ENCODE results near the gene EHMT2. TPM values are rescaled to one million over a fixed set of nuclear protein-coding genes. Genes with fewer than 3 reads are reported as not detected.

EHMT2 gene
- total and polyA plus RNA-seq, 2 of the 13 experiments (the other 11 are each of a cell fraction or from before 2014, with no cell fraction given), result 55.2 to 69.2 TPM

DNA sequence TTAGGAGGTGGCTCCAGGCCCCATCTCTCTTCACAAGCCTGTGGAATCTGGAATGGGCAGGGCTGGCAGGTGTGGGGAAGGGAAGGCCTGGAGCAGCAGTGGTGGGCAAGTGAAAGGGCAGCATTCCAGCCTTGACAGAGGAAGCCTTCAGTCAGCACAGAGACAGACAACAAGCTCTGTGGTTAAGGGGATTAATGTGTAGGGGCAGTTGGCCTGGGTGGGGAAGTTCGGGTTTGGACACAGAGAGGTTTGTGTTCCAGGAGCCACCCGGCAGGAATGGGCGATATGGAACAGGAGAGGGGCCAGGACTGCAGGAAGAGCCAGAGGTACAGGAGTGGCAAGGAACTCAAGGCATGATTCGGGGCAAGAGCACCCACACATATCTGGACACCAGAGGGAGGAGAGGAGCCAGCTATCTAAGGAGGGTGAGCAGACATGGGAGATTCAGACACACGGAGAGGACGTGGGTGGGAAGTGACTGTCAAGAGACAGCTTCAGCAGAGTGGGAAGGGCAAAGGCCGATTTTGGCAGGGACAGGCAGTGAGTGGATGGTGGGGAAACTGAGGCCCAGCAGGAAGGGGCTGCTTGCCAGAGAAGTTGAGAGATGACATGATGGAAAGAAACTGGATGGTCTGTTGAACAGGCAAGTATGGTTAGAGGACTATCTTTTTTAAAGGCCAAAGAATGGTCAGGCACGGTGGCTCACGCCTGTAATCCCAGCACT is 16.2 kb downstream of the EHMT2 start:
- BruUV-seq (replicated peaks), result no TSS peak
- WGBS (ENCODE audit: low lambda C conversion rate), result 91% methylated on average over 9 of the region's 9 CpGs
- ATAC-seq (no peak), DNase-seq (ENCODE audit: low spot score) (no peak), FAIRE-seq (no peak)
- intact Hi-C loops (cut with micrococcal nuclease; ENCODE audit: unreplicated experiment) (no loop called here), in situ Hi-C loops (cut with HindIII; ENCODE audit: extremely low pct_ligation_motif_present, low pct_unique_long_range_greater_than_20kb) (no loop called here)
- no peak overlapping the region for H3K9ac ChIP-seq (ENCODE audit: insufficient read depth, low read depth, low read length)
- H3K27ac ChIP-seq (ENCODE audit: extremely low read length, insufficient read depth, low read length), result no peak overlapping the region
- no peaks in the 10 kb centered on the region for H3K79me2 ChIP-seq (ENCODE audit: insufficient read depth, low read length)
- no peaks in the 10 kb centered on the region for H4K20me1 ChIP-seq (ENCODE audit: insufficient read depth, low read length)
- no peaks in the 10 kb centered on the region for H3K9me3 ChIP-seq (ENCODE audit: low read length)
- ChIA-PET CTCF (ENCODE audit: low intra/inter-chr PET ratio, low total read pairs) (no interaction called here), POLR2A (no interaction called here)
- H3K4me2 ChIP-seq (ENCODE audit: low read depth, low read length), result no peak overlapping the region
- H3K36me3 ChIP-seq (replicated peaks in 1 of 2; ENCODE audit: control insufficient read depth in 1 of 2, insufficient read depth in 2 of 2, low read length in 2 of 2), result peaks cover 35 to 61% of the 10 kb centered on the region in 2 experiments
- H2AFZ ChIP-seq (ENCODE audit: low read length), result no peak overlapping the region
- no peak overlapping the region for H3K4me3 ChIP-seq (replicated peaks in 1 of 3; ENCODE audit: insufficient read depth in 1 of 3, low read depth in 2 of 3, low read length in 3 of 3)
- H3K4me1 ChIP-seq (ENCODE audit: insufficient read depth, low read length), result peaks cover 20% of the 10 kb centered on the region
- TF ChIP-seq ZNF282 (IDR thresholded peaks at IDR 0.05; ENCODE audit: partially characterized antibody), result no peak
- TF ChIP-seq FOXM1 (CRISPR knock-in tag; IDR thresholded peaks at IDR 0.05), result no peak
- TF ChIP-seq ZNF33B (CRISPR knock-in tag; IDR thresholded peaks at IDR 0.05), result no peak
- TF ChIP-seq YEATS4 (CRISPR knock-in tag; IDR thresholded peaks at IDR 0.05; ENCODE audit: borderline replicate concordance), result no peak
- no peak for TF ChIP-seq ARNT (IDR thresholded peaks at IDR 0.05)
- no peak for TF ChIP-seq HNF1A (IDR thresholded peaks at IDR 0.05; ENCODE audit: low read depth)
- TF ChIP-seq HNF1A (CRISPR knock-in tag; IDR thresholded peaks at IDR 0.05; ENCODE audit: borderline replicate concordance), result no peak
- no peak for TF ChIP-seq DMTF1 (CRISPR knock-in tag; IDR thresholded peaks at IDR 0.05)
- TF ChIP-seq NCOR1 (IDR thresholded peaks at IDR 0.05; ENCODE audit: borderline replicate concordance, low read length), result no peak
- no peak for TF ChIP-seq ZNF350 (CRISPR knock-in tag; IDR thresholded peaks at IDR 0.05; ENCODE audit: borderline replicate concordance, low read depth)
- no peak for TF ChIP-seq CTCF (CRISPR knock-in tag; IDR thresholded peaks at IDR 0.05)
- H3K27me3 ChIP-seq (ENCODE audit: control insufficient read depth in 1 of 2, insufficient read depth in 2 of 2, low read length in 2 of 2), result no peaks in the 10 kb centered on the region

All from HepG2 (cell line).